Measurements from ENCODE around the gene CRYBB2.

DNA sequence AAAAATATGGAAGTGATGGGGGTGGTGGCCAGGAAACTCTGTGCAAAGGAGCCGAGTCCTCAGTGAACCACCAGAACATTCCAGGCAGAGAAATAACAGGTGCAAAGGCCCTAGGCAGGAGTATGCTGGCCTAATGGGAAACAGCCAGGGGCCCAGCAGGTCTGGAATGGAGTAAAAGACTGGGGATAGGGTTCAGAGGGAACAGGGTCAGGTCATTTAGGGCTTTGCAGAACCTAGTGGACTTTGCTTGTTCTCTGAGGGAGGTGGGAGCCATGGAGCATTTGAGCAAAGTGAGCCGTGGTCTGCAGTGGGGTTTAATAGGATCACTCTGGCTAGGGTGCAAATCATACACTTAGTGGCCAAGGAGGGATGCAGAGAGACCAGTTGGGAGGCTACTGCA is 11.1 kb upstream of the CRYBB2 start:
- TF ChIP-seq, protein P1, sequence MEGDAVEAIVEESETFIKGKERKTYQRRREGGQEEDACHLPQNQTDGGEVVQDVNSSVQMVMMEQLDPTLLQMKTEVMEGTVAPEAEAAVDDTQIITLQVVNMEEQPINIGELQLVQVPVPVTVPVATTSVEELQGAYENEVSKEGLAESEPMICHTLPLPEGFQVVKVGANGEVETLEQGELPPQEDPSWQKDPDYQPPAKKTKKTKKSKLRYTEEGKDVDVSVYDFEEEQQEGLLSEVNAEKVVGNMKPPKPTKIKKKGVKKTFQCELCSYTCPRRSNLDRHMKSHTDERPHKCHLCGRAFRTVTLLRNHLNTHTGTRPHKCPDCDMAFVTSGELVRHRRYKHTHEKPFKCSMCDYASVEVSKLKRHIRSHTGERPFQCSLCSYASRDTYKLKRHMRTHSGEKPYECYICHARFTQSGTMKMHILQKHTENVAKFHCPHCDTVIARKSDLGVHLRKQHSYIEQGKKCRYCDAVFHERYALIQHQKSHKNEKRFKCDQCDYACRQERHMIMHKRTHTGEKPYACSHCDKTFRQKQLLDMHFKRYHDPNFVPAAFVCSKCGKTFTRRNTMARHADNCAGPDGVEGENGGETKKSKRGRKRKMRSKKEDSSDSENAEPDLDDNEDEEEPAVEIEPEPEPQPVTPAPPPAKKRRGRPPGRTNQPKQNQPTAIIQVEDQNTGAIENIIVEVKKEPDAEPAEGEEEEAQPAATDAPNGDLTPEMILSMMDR (IDR thresholded peaks at IDR 0.05), result no peak
- TF ChIP-seq POLR2A (IDR thresholded peaks at IDR 0.05), result no peak
